Heart left ventricle (tissue), 16 donors: ENCODE data around the gene CDHR3. TPM values are rescaled to one million over a fixed set of nuclear protein-coding genes. Genes with fewer than 3 reads are reported as not detected.

Experiments
- ATAC-seq, 4 donors: fragments of 200-7000 bp; cut with Tn5 transposase; one replicate each; pipeline ENCODE4 v1.9.1; 2020 to 2022; ENCODE audit warnings: moderate library complexity in 4 of 4, mild to moderate bottlenecking in 3 of 4, moderate number of reproducible peaks in 1 of 4
- DNase-seq, 5 donors: peaks; one replicate each; pipeline ENCODE4 v3.0.0-alpha.2; 2020
- H3K27ac ChIP-seq, 12 donors: fragments of 200-600 bp; sonication (generic) in 4 of 12; one replicate each; pipeline versions ENCODE4 v1.5.0 to v1.8.0; 2016 to 2022; ENCODE audit warnings: mild to moderate bottlenecking in 2 of 12
- H3K27me3 ChIP-seq, 9 donors: fragments of 200-600 bp; sonication (generic) in 2 of 9; one replicate each; pipeline versions ENCODE4 v1.5.1 to v1.8.0; 2016 to 2022; ENCODE audit warnings: mild to moderate bottlenecking in 3 of 9
- H3K36me3 ChIP-seq, 9 donors: fragments of 200-600 bp; sonication (generic) in 2 of 9; one replicate each; pipeline versions ENCODE4 v1.5.0 to v1.8.0; 2018 to 2022; ENCODE audit warnings: mild to moderate bottlenecking in 2 of 9
- H3K4me1 ChIP-seq, 12 donors: fragments of 200-600 bp; sonication (generic) in 4 of 12; one replicate each; pipeline versions ENCODE4 v1.5.0 to v1.8.0; 2016 to 2022; ENCODE audit warnings: mild to moderate bottlenecking in 3 of 12
- H3K4me3 ChIP-seq, 12 donors: fragments of 200-600 bp; sonication (generic) in 4 of 12; one replicate each; pipeline versions ENCODE4 v1.5.0 to v1.8.0; 2017 to 2022; ENCODE audit warnings: mild to moderate bottlenecking in 9 of 12, moderate library complexity in 4 of 12
- H3K9me3 ChIP-seq, 12 donors: fragments of 200-600 bp; sonication (generic) in 4 of 12; one replicate each; pipeline versions ENCODE4 v1.5.0 to v1.8.0; 2016 to 2022; ENCODE audit warnings: mild to moderate bottlenecking in 1 of 12
- CTCF ChIP-seq, 12 donors: fragments of 200-600 bp; sonication (generic) in 4 of 12; IDR thresholded peaks; one replicate each; pipeline versions ENCODE4 v1.5.0 to v1.8.0; 2018 to 2022; ENCODE audit warnings: antibody characterized with exemption in 12 of 12, mild to moderate bottlenecking in 5 of 12
- POLR2A ChIP-seq, 2 donors: fragments of 450-650 bp; IDR thresholded peaks; one replicate each; pipeline ENCODE4 v1.6.1; 2017; ENCODE audit warnings: antibody characterized with exemption in 2 of 2, mild to moderate bottlenecking in 2 of 2, moderate library complexity in 2 of 2
- WGBS, 4 donors: extraction: QIAGEN DNeasy Blood & Tissue Kit in 2 of 4; methylation state at CpG; one replicate each; pipeline versions ENCODE4 v1.1.5 to v1.1.7; 2013 to 2018; 5-methylcytosine and 5-hydroxymethylcytosine counted together
- intact Hi-C, 10 donors: fragments of 100-400 bp; cut with DNase I; formaldehyde crosslinking; loops; one replicate each; pipeline versions ENCODE4 v1.11.1 to v1.14.2; 2022
- polyA plus RNA-seq, 2 donors: library from polyadenylated mRNA; stranded (reverse); fragments of 200-250 nt; gene quantifications; one replicate each; pipeline ENCODE4 v1.2.3, GENCODE V29; 2013
- total RNA-seq, 9 donors: library from RNA; depleted of rRNA in 2 of 9; stranded (reverse); fragments of >200 nt in 2 of 9; fragmentation: NEBNext Ultra II Directional in 3 of 9; extraction: Animal tissue kit (Norgen Biotek cat#: 25700) in 3 of 9; gene quantifications; one replicate each; pipeline versions ENCODE4 v1.1.0 to v1.2.4, GENCODE V29; 2016 to 2023
- donor health status: ischemic (EF 13 %, LVEDD 7.1; RV severe dilation, severe dysfunction).
- donor health status: healthy with polysubstance abuse.
- donor health status: DM: no; HTN: yes; CAD: no.
- donor health status: DM: no; HTN: no; CAD: no.
- donor health status: ischemic (EF 25% LVEDD 6.9; RV normal size, moderate dysfunction).
- donor health status: ischemic (EF 25% LVEDD 5.7; RV mildly dilated, moderate dysfunction).
- donor health status: healthy.
- donor health status: DM: yes; HTN: yes; CAD: no.
- donor health status: ischemic (EF 35%, LVEDD 5.7; RV mildly dilated, moderate dysfunction).
- donor health status: nonischemic (EF 11% LVEDD 7.7; RV severe dilation, severe dysfunction).
- donor health status: DM: yes; HTN: yes; CAD: no.
- donor health status: PGD.
- donor health status: ischemic (EF 29% LVEDD 5.4; RV normal size, mild dysfunction).
- donor health status: nonischemic (EF 23%, LVEDD 6.1; RV moderate dilation, normal function).

Gene CDHR3
- total and polyA plus RNA-seq, 11 donors: 0.60 to 6.1 (median 1.4) TPM

- TF ChIP-seq POLR2A (IDR thresholded peaks at IDR 0.05) (peak in 1 of 2 donors; percentile 22), CTCF (IDR thresholded peaks at IDR 0.05) (peak; percentile 89 to 98 (median 95))
- Histone ChIP-seq H3K4me1 (peaks cover 0 to 15% (median 2%) of the 10 kb centered on the region in 12 donors), H3K27me3 (no peaks in the 10 kb centered on the region), H3K4me3 (peak overlapping the region in 4 of 12 donors; percentile 5 to 22 (median 22)), H3K27ac (peak overlapping the region in 3 of 12 donors; percentile 17 to 53 (median 17)), H3K9me3 (peaks cover 0 to 15% (median 0%) of the 10 kb centered on the region in 12 donors), H3K36me3 (no peaks in the 10 kb centered on the region)
- intact Hi-C loops: loop anchor here (1.0 to 10.0 kb wide), 17 partner anchors 72 to 357 kb away; partner anchors contain the start of gene ATXN7L1 (in 3 of the 10)
- ATAC-seq: peak; percentile 83 to 99 (median 95)
- WGBS, 4 donors: 13 to 17% (median 15%) methylated on average over 22 to 29 of the region's 29 CpGs
- DNase-seq: peak; percentile 60 to 90 (median 76)
These were observed 46.6 kb downstream of the CDHR3 start for GRCh38 chr7:106009503-106010226.

DNA sequence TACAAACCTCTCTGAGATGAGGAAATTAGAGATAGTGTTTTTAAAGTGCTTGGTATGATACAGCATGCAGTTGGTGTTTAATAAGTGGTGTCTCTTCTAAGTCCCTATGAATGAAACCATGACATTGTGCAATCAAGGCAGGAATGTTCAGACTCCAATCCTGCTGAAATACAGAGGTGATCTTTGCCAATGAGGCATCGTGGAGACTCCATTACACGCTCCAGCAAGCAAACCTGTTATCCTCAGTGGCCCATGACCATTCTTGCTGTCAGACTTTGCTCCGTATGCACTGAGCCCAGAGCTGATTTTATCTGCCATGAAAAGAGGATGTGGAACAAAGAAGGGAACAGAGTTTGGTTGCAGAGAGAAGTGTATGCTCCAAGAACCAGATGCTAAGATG is 47.3 kb downstream of the CDHR3 start:
- Histone ChIP-seq H3K4me3 (no peak overlapping the region), H3K27me3 (no peaks in the 10 kb centered on the region), H3K27ac (peak overlapping the region in 1 of 12 donors; percentile 53), H3K9me3 (peaks cover 0 to 15% (median 0%) of the 10 kb centered on the region in 12 donors), H3K4me1 (peaks cover 0 to 15% (median 2%) of the 10 kb centered on the region in 12 donors), H3K36me3 (no peaks in the 10 kb centered on the region)
- DNase-seq: no peak
- no peak for TF ChIP-seq CTCF (IDR thresholded peaks at IDR 0.05)
- no peak for TF ChIP-seq POLR2A (IDR thresholded peaks at IDR 0.05)
- no peak for ATAC-seq
- 76 to 89% (median 83%) methylated on average over 3 of the region's 3 CpGs for WGBS, 4 donors
- intact Hi-C loops: loop anchor here in 6 of 10 donors (5.0 to 10.0 kb wide), 6 partner anchors 73 to 356 kb away; no protein-coding TSS in a partner anchor

DNA sequence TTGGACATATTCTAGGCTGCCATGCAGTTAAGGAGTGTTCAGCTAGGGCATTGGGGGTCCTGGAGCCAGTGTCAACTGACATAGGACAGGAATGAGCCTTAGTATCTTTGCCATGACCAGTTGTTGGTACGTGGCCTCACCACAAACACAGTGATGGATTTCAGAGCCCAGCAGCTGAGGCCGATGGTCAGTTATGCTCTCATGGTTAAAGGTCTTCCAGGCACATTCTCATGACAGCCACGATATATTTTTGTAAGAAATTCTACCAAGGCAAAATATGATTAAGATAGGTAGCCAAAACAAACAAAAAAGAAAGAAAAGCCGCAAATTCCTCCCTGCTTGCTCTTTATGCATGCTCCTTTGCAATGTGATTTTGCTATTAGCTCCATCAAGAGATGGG is 47.8 kb downstream of the CDHR3 start:
- Histone ChIP-seq H3K4me1 (peaks cover 0 to 15% (median 2%) of the 10 kb centered on the region in 12 donors), H3K27ac (peak overlapping the region in 1 of 12 donors; percentile 53), H3K9me3 (peaks cover 0 to 15% (median 0%) of the 10 kb centered on the region in 12 donors), H3K27me3 (no peaks in the 10 kb centered on the region), H3K4me3 (no peak overlapping the region), H3K36me3 (no peaks in the 10 kb centered on the region)
- no peak for ATAC-seq
- intact Hi-C loops: loop anchor here in 6 of 10 donors (5.0 to 10.0 kb wide), 6 partner anchors 74 to 356 kb away; no protein-coding TSS in a partner anchor
- no peak for DNase-seq
- no peak for TF ChIP-seq POLR2A (IDR thresholded peaks at IDR 0.05)
- TF ChIP-seq CTCF (IDR thresholded peaks at IDR 0.05): no peak
- WGBS, 4 donors: 89 to 93% (median 92%) methylated on average over 4 of the region's 4 CpGs

DNA sequence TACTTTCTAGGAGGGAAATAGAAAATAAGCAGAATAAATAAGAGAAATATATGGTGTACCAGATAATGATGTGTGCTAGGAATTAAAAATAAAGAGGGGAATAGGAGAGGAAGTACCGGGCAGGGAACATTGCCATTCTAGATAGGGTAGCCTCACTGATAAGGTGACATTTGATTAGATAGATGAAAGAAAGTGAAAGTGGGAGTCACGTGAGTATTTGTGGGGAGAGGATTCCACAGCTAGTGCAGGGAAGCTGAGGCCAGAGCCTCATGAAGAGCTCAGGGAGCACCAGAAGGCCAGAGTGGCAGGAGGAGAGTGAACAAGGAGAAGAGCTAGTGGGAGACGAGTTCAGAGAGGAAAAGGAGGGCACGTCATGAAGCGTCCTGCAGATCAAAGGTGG is 49.1 kb downstream of the CDHR3 start:
- no peaks in the 10 kb centered on the region for H3K27me3 ChIP-seq
- no peaks in the 10 kb centered on the region for H3K36me3 ChIP-seq
- DNase-seq (no peak), ATAC-seq (no peak)
- peaks cover 0 to 15% (median 2%) of the 10 kb centered on the region in 12 donors for H3K4me1 ChIP-seq
- TF ChIP-seq CTCF (IDR thresholded peaks at IDR 0.05) (no peak), POLR2A (IDR thresholded peaks at IDR 0.05) (no peak)
- intact Hi-C loops: loop anchor here in 6 of 10 donors (5.0 to 10.0 kb wide), 6 partner anchors 75 to 357 kb away; no protein-coding TSS in a partner anchor
- no peak overlapping the region for H3K4me3 ChIP-seq
- WGBS, 4 donors: 83 to 87% (median 86%) methylated on average over 5 of the region's 5 CpGs
- no peak overlapping the region for H3K27ac ChIP-seq
- peaks cover 0 to 9% (median 0%) of the 10 kb centered on the region in 12 donors for H3K9me3 ChIP-seq
